Progenitor cell of endocrine pancreas (in vitro differentiated cells): Measurements from ENCODE around the gene PTGIS. TPM values are rescaled to one million over a fixed set of nuclear protein-coding genes. Genes with fewer than 3 reads are reported as not detected.

Experiments used
- DNase-seq: peaks from one replicate; pipeline ENCODE4 v3.0.0; 2021; ENCODE audit warnings: low spot score; ENCODE audit not compliant: unreplicated experiment
- H3K27ac Mint-ChIP-seq: 2 replicates; pipeline ENCODE4 v1.8.0; 2021; ENCODE audit warnings: mild to moderate bottlenecking, moderate library complexity, mixed read lengths
- H3K27me3 Mint-ChIP-seq: 2 replicates; pipeline ENCODE4 v1.8.0; 2021; ENCODE audit warnings: mixed read lengths
- H3K36me3 Mint-ChIP-seq: 2 replicates; pipeline ENCODE4 v1.8.0; 2022; ENCODE audit warnings: mixed read lengths; ENCODE audit not compliant: insufficient read depth
- H3K4me1 Mint-ChIP-seq: 2 replicates; pipeline ENCODE4 v1.8.0; 2021; ENCODE audit warnings: low read depth, mixed read lengths
- H3K4me3 Mint-ChIP-seq: 2 replicates; pipeline ENCODE4 v1.8.0; 2021; ENCODE audit warnings: low read depth, mild to moderate bottlenecking, moderate library complexity, mixed read lengths
- H3K9me3 Mint-ChIP-seq: 2 replicates; pipeline ENCODE4 v1.8.0; 2021; ENCODE audit warnings: low read depth, mixed read lengths
- CTCF ChIP-seq: fragments of 200-600 bp; sonication (generic); IDR thresholded peaks from one replicate; pipeline ENCODE4 v1.5.0; 2021; ENCODE audit warnings: antibody characterized with exemption, mild to moderate bottlenecking; ENCODE audit not compliant: unreplicated experiment
- total RNA-seq: library from RNA; stranded (reverse); gene quantifications from 2 replicates; pipeline ENCODE4 v1.2.1, GENCODE V29; 2021

The PTGIS gene
- total RNA-seq, 1 donor from 2014 or later: 19.3 TPM

DNA sequence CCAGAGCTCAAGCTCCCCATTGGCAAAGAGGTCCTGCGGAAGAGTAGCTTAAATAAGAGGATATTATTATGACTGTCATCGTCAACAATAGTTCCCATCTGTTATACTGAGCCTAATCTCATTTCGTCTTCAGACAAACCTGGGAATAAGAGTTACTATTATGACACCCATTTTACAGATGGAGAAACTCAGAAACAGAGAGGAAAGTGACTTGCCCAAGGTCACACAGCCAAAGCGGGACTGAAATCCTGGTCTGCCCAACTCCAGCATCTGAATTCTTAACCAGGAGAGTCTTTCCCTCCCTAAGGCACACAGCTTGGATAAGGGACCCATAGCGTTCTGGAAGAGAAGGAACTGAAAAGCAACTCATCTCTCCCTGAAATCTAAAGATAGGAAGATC, 23.4 kb downstream of the PTGIS start:
- peaks cover 19% of the 10 kb centered on the region for H3K36me3 Mint-ChIP-seq
- DNase-seq: no peak
- peaks cover 4% of the 10 kb centered on the region for H3K9me3 Mint-ChIP-seq
- no peaks in the 10 kb centered on the region for H3K27me3 Mint-ChIP-seq
- H3K27ac Mint-ChIP-seq: no peak overlapping the region
- TF ChIP-seq CTCF: no peak
- no peaks in the 10 kb centered on the region for H3K4me1 Mint-ChIP-seq
- no peak overlapping the region for H3K4me3 Mint-ChIP-seq

GRCh38 chr20:49543858-49544437, 24.0 kb downstream of the PTGIS start:
- Mint-ChIP-seq H3K4me1 (no peaks in the 10 kb centered on the region), H3K27ac (no peak overlapping the region), H3K4me3 (no peak overlapping the region), H3K27me3 (no peaks in the 10 kb centered on the region), H3K9me3 (peaks cover 4% of the 10 kb centered on the region), H3K36me3 (peaks cover 24% of the 10 kb centered on the region)
- no peak for TF ChIP-seq CTCF
- no peak for DNase-seq

DNA sequence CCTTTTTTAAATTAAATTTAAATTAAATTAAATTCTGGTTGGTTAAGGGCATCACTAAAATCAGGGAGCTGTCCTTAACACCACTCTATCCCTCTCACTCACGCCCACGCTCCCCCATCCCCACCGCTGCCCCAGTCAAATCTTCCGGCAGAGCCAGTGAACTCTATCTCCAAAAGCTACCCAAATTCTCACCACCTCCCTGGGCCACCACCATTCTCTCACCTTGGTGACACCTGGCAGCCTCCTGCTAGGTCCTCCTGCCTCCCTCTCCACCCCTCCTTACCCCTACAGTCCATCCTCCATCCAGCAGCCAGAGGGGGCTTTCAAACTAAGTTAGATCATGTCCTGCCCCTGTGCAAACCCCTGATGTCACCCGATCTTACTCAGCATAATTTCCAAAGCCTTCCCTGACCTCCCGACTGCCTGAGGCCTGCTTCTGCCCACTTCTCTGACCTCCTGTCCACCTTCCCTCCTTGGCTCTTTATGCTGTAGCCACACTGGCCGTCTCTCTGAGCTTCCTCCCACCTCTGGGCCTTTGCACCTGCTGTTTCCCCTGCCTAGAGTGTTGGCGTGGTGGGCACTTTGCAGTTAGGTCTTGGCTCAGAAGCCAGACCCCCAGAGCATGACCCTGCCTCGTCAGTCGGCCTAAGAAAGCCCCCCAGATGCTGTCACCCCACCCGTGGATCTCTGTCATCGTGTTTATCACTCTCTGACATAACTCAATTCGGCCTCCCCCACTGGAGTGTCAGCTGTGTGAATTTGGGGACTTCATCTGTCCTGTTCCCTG, 24.7 kb downstream of the PTGIS start:
- peaks cover 25% of the 10 kb centered on the region for H3K36me3 Mint-ChIP-seq
- H3K27me3 Mint-ChIP-seq: no peaks in the 10 kb centered on the region
- H3K4me3 Mint-ChIP-seq: no peak overlapping the region
- no peak for DNase-seq
- TF ChIP-seq CTCF: no peak
- H3K4me1 Mint-ChIP-seq: no peaks in the 10 kb centered on the region
- no peak overlapping the region for H3K27ac Mint-ChIP-seq
- peaks cover 4% of the 10 kb centered on the region for H3K9me3 Mint-ChIP-seq

- Mint-ChIP-seq H3K27me3 (no peaks in the 10 kb centered on the region), H3K36me3 (peaks cover 27% of the 10 kb centered on the region), H3K4me1 (no peaks in the 10 kb centered on the region), H3K27ac (no peak overlapping the region), H3K4me3 (no peak overlapping the region), H3K9me3 (peaks cover 4% of the 10 kb centered on the region)
- DNase-seq: no peak
- no peak for TF ChIP-seq CTCF
These were observed 25.4 kb downstream of the PTGIS start for GRCh38 chr20:49542514-49542991.

- peak; percentile 42 for DNase-seq
- H3K27ac Mint-ChIP-seq: no peak overlapping the region
- H3K4me3 Mint-ChIP-seq: no peak overlapping the region
- TF ChIP-seq CTCF: peak; percentile 84
- H3K9me3 Mint-ChIP-seq: peaks cover 4% of the 10 kb centered on the region
- H3K27me3 Mint-ChIP-seq: no peaks in the 10 kb centered on the region
- no peaks in the 10 kb centered on the region for H3K4me1 Mint-ChIP-seq
- H3K36me3 Mint-ChIP-seq: peaks cover 30% of the 10 kb centered on the region
These were observed 26.0 kb downstream of the PTGIS start for GRCh38 chr20:49541733-49542513.
